MCF 10A (cell line): Measurements from ENCODE around the gene ALOX12B. TPM values are rescaled to one million over a fixed set of nuclear protein-coding genes. Genes with fewer than 3 reads are reported as not detected.

ENCODE experiments used
- BruUV-seq: library from RNA; stranded (reverse); fragments of 400-500 nt; replicated peaks from 2 replicates; lab custom pipeline; 2021; lab: Mats Ljungman, UMichigan
- CTCF ChIA-PET: fragments of 300-600 bp; sonication (Branson Sonifier 250); formaldehyde crosslinking; extraction: SDS; loops from one replicate; lab custom pipeline; 2021; ENCODE audit warnings: antibody characterized with exemption, inconsistent platforms; lab: Yijun Ruan, JAX
- POLR2A ChIA-PET: fragments of 300-600, 350-650 bp; sonication (Branson Sonifier 250); formaldehyde crosslinking; extraction: SDS; loops from one replicate; lab custom pipeline; 2020; ENCODE audit warnings: antibody characterized with exemption, inconsistent platforms; lab: Yijun Ruan, JAX
- DNase-seq: peaks from one replicate; pipeline ENCODE4 v3.0.0-alpha.2; 2018; ENCODE audit not compliant: unreplicated experiment
- H3K27ac Mint-ChIP-seq: one replicate; pipeline ENCODE4 v1.8.0; 2022; ENCODE audit warnings: mild to moderate bottlenecking, low read depth, mixed read lengths; ENCODE audit not compliant: unreplicated experiment
- H3K27me3 Mint-ChIP-seq: one replicate; pipeline ENCODE4 v1.8.0; 2022; ENCODE audit warnings: mixed read lengths; ENCODE audit not compliant: insufficient read depth, unreplicated experiment
- H3K36me3 Mint-ChIP-seq: one replicate; pipeline ENCODE4 v1.8.0; 2022; ENCODE audit warnings: mild to moderate bottlenecking, moderate library complexity, mixed read lengths; ENCODE audit not compliant: insufficient read depth, unreplicated experiment
- H3K4me1 Mint-ChIP-seq: one replicate; pipeline ENCODE4 v1.8.0; 2022; ENCODE audit warnings: mixed read lengths; ENCODE audit not compliant: insufficient read depth, unreplicated experiment
- H3K4me3 Mint-ChIP-seq: one replicate; pipeline ENCODE4 v1.8.0; 2022; ENCODE audit warnings: mild to moderate bottlenecking, moderate library complexity, mixed read lengths; ENCODE audit not compliant: unreplicated experiment
- H3K9me3 Mint-ChIP-seq: one replicate; pipeline ENCODE4 v1.8.0; 2022; ENCODE audit warnings: mixed read lengths; ENCODE audit not compliant: unreplicated experiment
- CTCF ChIP-seq: fragments of 200-600 bp; IDR thresholded peaks from one replicate; pipeline ENCODE4 v1.8.0; 2022; ENCODE audit warnings: antibody characterized with exemption, mild to moderate bottlenecking; ENCODE audit not compliant: unreplicated experiment
- intact Hi-C: fragments of 100-400 bp; cut with micrococcal nuclease; formaldehyde crosslinking; loops from 2 replicates; pipeline ENCODE4 v1.14.1; 2022
- total RNA-seq: library from RNA; stranded (reverse); gene quantifications from 2 replicates; pipeline ENCODE4 v1.2.3, GENCODE V29; 2022

Gene ALOX12B
- total RNA-seq, 1 experiment from 2014 or later, result 1.3 TPM

- POLR2A ChIA-PET, result interaction anchor here (0.6 to 4.0 kb wide), 16 partner anchors 9 to 267 kb away, joined by 3 to 101 read pairs (median 4); partner anchors contain the start of genes BORCS6, NAA38, PER1 and SLC25A35
- Mint-ChIP-seq H3K27me3 (no peaks in the 10 kb centered on the region), H3K9me3 (no peaks in the 10 kb centered on the region), H3K36me3 (peaks cover 44% of the 10 kb centered on the region), H3K27ac (peak within 1 kb of the TSS; percentile 0), H3K4me3 (peak within 1 kb of the TSS; percentile 77), H3K4me1 (peaks cover 47% of the 10 kb centered on the region)
- TF ChIP-seq CTCF, result no peak
- BruUV-seq, result no TSS peak
- CTCF ChIA-PET, result interaction anchor here (0.7 to 3.1 kb wide), 8 partner anchors 14 to 226 kb away, joined by 3 to 12 read pairs (median 4); no protein-coding TSS in a partner anchor
- intact Hi-C loops, result loop anchor here (1.0 to 5.0 kb wide), 2 partner anchors 28 to 258 kb away; partner anchors contain the start of genes PER1 and RPL26
- DNase-seq, result peak; percentile 73
Observed at GRCh38 chr17:8123695-8124349, 36.3 kb upstream of the ALOX12B start, which contains the start of gene HES7. Gene HES7 (minus strand): TSS chr17:8124106. CDS start chr17:8124084, 22 bp downstream.

GRCh38 chr17:8122924-8123694, 35.6 kb upstream of the ALOX12B start:
- H3K4me1 Mint-ChIP-seq, result peaks cover 53% of the 10 kb centered on the region
- peak; percentile 61 for DNase-seq
- peaks cover 49% of the 10 kb centered on the region for H3K36me3 Mint-ChIP-seq
- ChIA-PET CTCF (interaction anchor here (0.5 to 3.1 kb wide), 9 partner anchors 8 to 225 kb away, joined by 3 to 12 read pairs (median 4); no protein-coding TSS in a partner anchor), POLR2A (interaction anchor here (0.6 to 4.0 kb wide), 19 partner anchors 12 to 191 kb away, joined by 3 to 101 read pairs (median 4); partner anchors contain the start of genes BORCS6, CTC1, PER1 and PFAS)
- no peaks in the 10 kb centered on the region for H3K27me3 Mint-ChIP-seq
- H3K9me3 Mint-ChIP-seq, result no peaks in the 10 kb centered on the region
- BruUV-seq, result no TSS peak
- peak overlapping the region; percentile 0 for H3K27ac Mint-ChIP-seq
- H3K4me3 Mint-ChIP-seq, result peak overlapping the region; percentile 77
- TF ChIP-seq CTCF, result no peak
- intact Hi-C loops, result loop anchor here (1.0 to 5.0 kb wide), 3 partner anchors 29 to 259 kb away; partner anchors contain the start of genes PER1 and RPL26

- ChIA-PET CTCF (interaction anchor here (0.5 to 3.1 kb wide), 7 partner anchors 9 to 277 kb away, joined by 3 to 12 read pairs (median 4); no protein-coding TSS in a partner anchor), POLR2A (interaction anchor here (0.6 to 4.0 kb wide), 20 partner anchors 16 to 260 kb away, joined by 3 to 101 read pairs (median 4); partner anchors contain the start of genes BORCS6, CTC1, PER1 and PFAS)
- no peak for TF ChIP-seq CTCF
- DNase-seq, result peak; percentile 65
- H3K36me3 Mint-ChIP-seq, result peaks cover 49% of the 10 kb centered on the region
- peak overlapping the region; percentile 0 for H3K27ac Mint-ChIP-seq
- peaks cover 59% of the 10 kb centered on the region for H3K4me1 Mint-ChIP-seq
- H3K9me3 Mint-ChIP-seq, result no peaks in the 10 kb centered on the region
- no peaks in the 10 kb centered on the region for H3K27me3 Mint-ChIP-seq
- BruUV-seq, result no TSS peak
- H3K4me3 Mint-ChIP-seq, result peak overlapping the region; percentile 77
- intact Hi-C loops, result loop anchor here (1.0 to 5.0 kb wide), 2 partner anchors 36 to 260 kb away; partner anchors contain the start of gene RPL26
Observed at GRCh38 chr17:8122422-8122923, 35.0 kb upstream of the ALOX12B start.
